Transverse colon (tissue), 4 donors: ENCODE measurements around the gene KCNK10. TPM values are rescaled to one million over a fixed set of nuclear protein-coding genes. Genes with fewer than 3 reads are reported as not detected.

Experiments
- DNase-seq: peaks from one replicate; pipeline ENCODE4 v3.0.0-alpha.2; 2019
- H3K27ac ChIP-seq, 4 donors: fragments of 200-600 bp; sonication (generic); 2 replicates each; pipeline ENCODE4 v1.5.1; 2016 to 2018; ENCODE audit warnings: inconsistent platforms in 4 of 4
- H3K27me3 ChIP-seq: fragments of 200-600 bp; sonication (generic); 2 replicates; pipeline ENCODE4 v1.5.1; 2017; ENCODE audit warnings: inconsistent platforms
- H3K36me3 ChIP-seq, 4 donors: fragments of 200-600 bp; sonication (generic); 2 replicates each; pipeline ENCODE4 v1.5.1; 2017 to 2019; ENCODE audit warnings: inconsistent platforms in 4 of 4
- H3K4me1 ChIP-seq, 4 donors: fragments of 200-600 bp; sonication (generic); 2 replicates each; pipeline ENCODE4 v1.5.1; 2017 to 2020; ENCODE audit warnings: inconsistent platforms in 4 of 4
- H3K4me3 ChIP-seq, 4 donors: fragments of 200-600 bp; sonication (generic); 1 replicate in 1 of 4; 2 replicates in 3 of 4; pipeline versions ENCODE4 v1.5.1 to v1.6.1; 2017 to 2019; ENCODE audit warnings: inconsistent platforms in 4 of 4
- H3K9me3 ChIP-seq, 2 donors: fragments of 200-600 bp; sonication (generic); 2 replicates each; pipeline ENCODE4 v1.5.1; 2017 to 2019; ENCODE audit warnings: inconsistent platforms in 2 of 2
- CTCF ChIP-seq, 5 experiments: fragments of 200-600 bp in 3 of 5; fragments of 450-650 bp in 2 of 5; sonication (generic) in 3 of 5; IDR thresholded peaks; 1 replicate in 2 of 5; 2 replicates in 3 of 5; pipeline ENCODE4 v1.5.1; 2016 to 2017; ENCODE audit warnings: antibody characterized with exemption in 5 of 5, inconsistent platforms in 3 of 5, mild to moderate bottlenecking in 2 of 5, moderate library complexity in 1 of 5
- EP300 ChIP-seq: sonication (generic); formaldehyde crosslinking; IDR thresholded peaks from one replicate; pipeline ENCODE4 v1.6.1; 2017; ENCODE audit warnings: antibody characterized with exemption, low read depth
- POLR2A ChIP-seq: fragments of 450-650 bp; IDR thresholded peaks from one replicate; pipeline ENCODE4 v1.6.1; 2016; ENCODE audit warnings: antibody characterized with exemption, mild to moderate bottlenecking, moderate library complexity
- POLR2AphosphoS5 ChIP-seq, 3 donors: sonication (generic); formaldehyde crosslinking; IDR thresholded peaks; one replicate each; pipeline ENCODE4 v1.6.1; 2016; ENCODE audit warnings: antibody characterized with exemption in 3 of 3
- WGBS, 2 donors: methylation state at CpG; one replicate each; pipeline ENCODE4 v1.1.5; 2018; ENCODE audit warnings: low coverage in 1 of 2; 5-methylcytosine and 5-hydroxymethylcytosine counted together
- in situ Hi-C, 4 donors: fragments of 200-750 bp; cut with MboI; loops; one replicate each; pipeline versions ENCODE4 v1.15.0 to v1.15.1; 2017; ENCODE audit warnings: low sequenced_read_pairs in 3 of 4, low pct_ligation_motif_present in 1 of 4, low pct_unique_long_range_greater_than_20kb in 1 of 4
- intact Hi-C: fragments of 100-400 bp; cut with DNase I; formaldehyde crosslinking; loops from one replicate; pipeline ENCODE4 v1.15.1; 2023; ENCODE audit warnings: low total_unique reads
- total RNA-seq, 4 donors: library from RNA; depleted of rRNA; stranded (reverse); fragments of >200 nt; gene quantifications; one replicate each; pipeline ENCODE4 v1.1.0, GENCODE V29; 2016

The KCNK10 gene
- total RNA-seq, 4 donors from 2014 or later = 2.2 to 7.4 (median 3.2) TPM

GRCh38 chr14:88199882-88200281, 123.2 kb downstream of the KCNK10 start:
- Histone ChIP-seq H3K27ac (no peak overlapping the region), H3K4me1 (peaks cover 0 to 31% (median 3%) of the 10 kb centered on the region in 4 donors), H3K4me3 (no peak overlapping the region), H3K36me3 (no peaks in the 10 kb centered on the region), H3K9me3 (no peaks in the 10 kb centered on the region), H3K27me3 (no peaks in the 10 kb centered on the region)
- in situ Hi-C loops (loop anchor here in 2 of 4 donors (25.0 kb wide), 3 partner anchors 187 to 362 kb away; partner anchors contain the start of genes PTPN21 (in 1 of the 2), SPATA7 (in 1 of the 2) and ZC3H14 (in 1 of the 2)), intact Hi-C loops (no loop called here)
- no peak for DNase-seq
- TF ChIP-seq EP300 = no peak
- TF ChIP-seq POLR2AphosphoS5 (IDR thresholded peaks at IDR 0.05) = no peak
- TF ChIP-seq POLR2A = no peak
- no peak for TF ChIP-seq CTCF (IDR thresholded peaks at IDR 0.05)
- 89 to 100% methylated on average over 1 of the region's 1 CpG for WGBS, 2 donors

- in situ Hi-C loops = loop anchor here in 2 of 4 donors (25.0 kb wide), 3 partner anchors 189 to 364 kb away; partner anchors contain the start of genes PTPN21 (in 1 of the 2), SPATA7 (in 1 of the 2) and ZC3H14 (in 1 of the 2)
- peaks cover 0 to 18% (median 3%) of the 10 kb centered on the region in 4 donors for H3K4me1 ChIP-seq
- intact Hi-C loops = no loop called here
- no peak for DNase-seq
- WGBS, 2 donors = 96% methylated on average over 1 of the region's 1 CpG; no CpG with 5 or more reads in 1 of the 2 donors
- no peak overlapping the region for H3K27ac ChIP-seq
- H3K36me3 ChIP-seq = no peaks in the 10 kb centered on the region
- peaks cover 7% of the 10 kb centered on the region for H3K27me3 ChIP-seq
- no peak overlapping the region for H3K4me3 ChIP-seq
- no peaks in the 10 kb centered on the region for H3K9me3 ChIP-seq
- no peak for TF ChIP-seq CTCF (IDR thresholded peaks at IDR 0.05)
- no peak for TF ChIP-seq POLR2AphosphoS5 (IDR thresholded peaks at IDR 0.05)
- no peak for TF ChIP-seq POLR2A
- no peak for TF ChIP-seq EP300
Measured at GRCh38 chr14:88198446-88198845, 124.6 kb downstream of the KCNK10 start.

GRCh38 chr14:88196925-88197324, 126.1 kb downstream of the KCNK10 start:
- Histone ChIP-seq H3K4me3 (no peak overlapping the region), H3K36me3 (no peaks in the 10 kb centered on the region), H3K9me3 (no peaks in the 10 kb centered on the region), H3K4me1 (peaks cover 0 to 5% (median 0%) of the 10 kb centered on the region in 4 donors), H3K27ac (no peak overlapping the region), H3K27me3 (peaks cover 12% of the 10 kb centered on the region)
- TF ChIP-seq EP300 = no peak
- no peak for TF ChIP-seq POLR2AphosphoS5 (IDR thresholded peaks at IDR 0.05)
- no peak for TF ChIP-seq POLR2A
- no peak for TF ChIP-seq CTCF (IDR thresholded peaks at IDR 0.05)
- intact Hi-C loops = no loop called here
- no peak for DNase-seq
- 68 to 70% methylated on average over 1 of the region's 1 CpG for WGBS, 2 donors
- in situ Hi-C loops = loop anchor here in 2 of 4 donors (25.0 kb wide), 3 partner anchors 190 to 365 kb away; partner anchors contain the start of genes PTPN21 (in 1 of the 2), SPATA7 (in 1 of the 2) and ZC3H14 (in 1 of the 2)

GRCh38 chr14:88196116-88196890, 126.8 kb downstream of the KCNK10 start:
- Histone ChIP-seq H3K27me3 (peaks cover 12% of the 10 kb centered on the region), H3K9me3 (no peaks in the 10 kb centered on the region), H3K4me1 (no peaks in the 10 kb centered on the region), H3K4me3 (no peak overlapping the region), H3K27ac (no peak overlapping the region), H3K36me3 (no peaks in the 10 kb centered on the region)
- in situ Hi-C loops (loop anchor here in 2 of 4 donors (25.0 kb wide), 3 partner anchors 191 to 366 kb away; partner anchors contain the start of genes PTPN21 (in 1 of the 2), SPATA7 (in 1 of the 2) and ZC3H14 (in 1 of the 2)), intact Hi-C loops (no loop called here)
- DNase-seq = no peak
- WGBS, 2 donors = 66 to 72% methylated on average over 7 of the region's 7 CpGs
- TF ChIP-seq CTCF (IDR thresholded peaks at IDR 0.05) (no peak), EP300 (no peak)
